GM19193 (cell line): ENCODE data around the gene LCK.

Source experiments
- POLR2A ChIP-seq: IDR thresholded peaks from 4 replicates; pipeline ENCODE4 v1.6.1; 2011; ENCODE audit not compliant: insufficient read depth, insufficient read length; ENCODE audit errors: extremely low read depth

LCK gene

DNA sequence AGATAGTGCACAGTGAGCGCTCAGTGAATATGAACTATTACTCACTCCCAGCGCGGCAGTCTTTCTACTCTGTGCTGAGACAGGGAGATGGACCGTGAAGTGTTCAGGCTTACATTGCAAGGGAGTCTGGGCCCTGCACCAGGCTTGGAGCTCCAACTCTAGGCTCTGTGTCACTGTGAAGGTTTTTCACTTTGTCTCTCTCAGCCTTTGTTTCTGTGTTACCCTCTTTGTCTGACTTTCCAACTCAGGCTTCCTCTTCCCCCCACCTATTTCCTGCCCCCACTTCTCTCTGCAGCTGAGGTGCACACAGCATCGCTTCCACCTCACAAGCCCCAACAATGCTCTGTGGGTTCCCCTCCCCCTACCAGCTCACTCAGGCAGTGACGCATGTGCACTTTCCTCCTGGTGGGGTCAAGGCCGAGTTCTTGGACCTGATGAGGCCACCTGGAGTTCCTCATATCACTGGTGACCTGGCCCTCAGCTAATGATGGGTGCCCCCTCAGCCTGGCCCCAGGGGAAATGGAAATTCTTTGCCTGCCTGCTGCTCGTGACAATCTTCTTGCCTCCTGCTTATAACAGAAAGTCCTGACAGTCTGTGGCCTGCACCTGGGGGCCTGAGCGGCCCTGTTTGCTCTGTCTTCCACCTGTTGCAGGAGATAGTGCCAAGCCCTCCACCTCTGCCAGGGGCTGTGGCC, 1.1 kb upstream of the LCK start:
- TF ChIP-seq POLR2A, result peak; percentile 64

DNA sequence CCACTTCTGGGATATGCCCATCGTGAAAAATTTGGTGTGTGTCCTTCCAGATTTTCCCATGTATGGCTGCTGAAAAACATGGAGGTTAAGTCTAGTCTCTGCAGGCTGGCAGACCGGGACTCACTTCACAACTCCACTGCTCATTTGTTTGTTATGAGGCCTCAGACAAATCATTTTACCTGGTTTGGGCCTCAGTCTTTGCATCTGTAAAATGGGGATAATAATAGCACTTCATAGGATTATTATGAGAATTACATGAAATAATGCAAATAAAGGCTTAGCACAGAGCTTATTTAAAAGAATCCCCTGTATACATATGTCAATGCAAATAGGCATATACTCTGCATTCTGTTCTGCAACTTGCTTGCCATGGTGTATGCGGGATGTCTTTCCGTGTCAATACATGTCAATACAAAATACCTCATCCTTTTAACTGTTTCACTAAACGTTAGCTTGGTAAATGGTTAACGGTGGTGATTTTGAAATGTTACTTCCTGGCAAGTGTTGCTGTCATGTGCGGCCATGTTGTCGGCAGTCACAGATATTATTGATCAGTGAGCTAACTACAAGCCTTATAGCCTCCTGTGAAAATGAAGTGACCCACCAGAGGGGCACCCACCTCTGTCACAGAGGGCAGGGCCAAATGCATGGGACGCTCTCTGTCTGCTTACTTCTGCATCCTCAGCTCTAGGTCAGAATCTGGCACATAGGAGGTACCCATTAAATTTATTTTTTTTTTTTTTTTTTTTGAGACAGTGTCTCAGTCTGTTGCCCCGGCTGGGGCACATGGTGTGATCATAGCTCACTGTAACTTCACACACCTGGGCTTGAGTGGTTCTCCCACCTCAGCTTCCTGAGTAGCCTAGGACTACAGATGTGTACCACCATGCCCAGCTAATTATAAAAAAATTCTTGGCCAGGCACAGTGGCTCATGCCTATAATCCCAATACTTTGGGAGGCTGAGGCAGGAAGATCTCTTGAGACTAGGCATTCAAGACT, 4.3 kb downstream of the LCK start:
- TF ChIP-seq POLR2A, result no peak

DNA sequence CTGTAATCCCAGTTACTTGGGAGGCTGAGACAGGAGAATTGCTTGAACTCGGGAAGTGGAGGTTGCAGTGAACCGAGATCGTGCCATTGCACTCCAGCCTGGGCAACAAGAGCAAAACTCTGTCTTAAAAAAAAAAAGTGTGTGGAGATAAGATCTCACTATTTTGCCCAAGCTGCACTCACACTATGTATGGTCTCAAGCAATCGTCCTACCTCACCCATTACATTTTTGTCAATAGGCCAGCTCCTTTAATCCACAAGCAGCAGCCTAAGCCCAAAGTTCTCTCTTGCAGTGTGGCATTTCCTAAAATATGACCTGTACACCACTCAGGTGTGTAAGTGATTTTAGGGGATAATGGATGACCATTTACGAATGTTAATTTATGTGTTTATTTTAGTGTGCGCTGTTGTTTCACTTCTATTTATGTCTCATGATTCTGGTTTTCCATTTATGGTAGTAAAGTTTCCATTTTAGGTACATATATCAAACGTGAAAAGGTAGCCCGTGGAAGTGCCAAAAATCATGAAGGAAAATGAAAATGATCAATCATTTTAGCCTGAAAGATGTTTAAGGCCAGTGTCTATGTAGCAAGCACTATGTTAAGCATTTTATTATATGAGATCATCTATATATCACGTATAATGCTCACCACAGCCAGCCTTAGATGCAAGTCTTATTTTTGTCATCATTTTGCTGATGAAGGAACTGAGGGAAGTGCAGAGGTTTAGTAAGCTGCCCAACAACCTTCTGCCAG, 5.6 kb downstream of the LCK start:
- no peak for TF ChIP-seq POLR2A

DNA sequence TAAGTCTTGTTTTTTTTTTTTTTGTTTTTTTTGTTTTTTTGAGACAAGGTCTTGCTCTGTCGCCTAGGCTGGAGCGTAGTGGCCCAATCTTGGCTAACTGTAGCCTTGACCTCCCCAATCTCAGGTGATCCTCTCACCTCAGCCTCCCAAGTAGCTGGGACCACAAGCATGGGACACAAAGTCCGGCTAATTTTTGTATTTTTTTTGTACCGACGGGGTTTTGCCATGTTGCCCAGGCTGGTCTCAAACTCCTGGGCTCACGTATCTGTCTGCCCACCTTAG, 6.1 kb downstream of the LCK start:
- no peak for TF ChIP-seq POLR2A

DNA sequence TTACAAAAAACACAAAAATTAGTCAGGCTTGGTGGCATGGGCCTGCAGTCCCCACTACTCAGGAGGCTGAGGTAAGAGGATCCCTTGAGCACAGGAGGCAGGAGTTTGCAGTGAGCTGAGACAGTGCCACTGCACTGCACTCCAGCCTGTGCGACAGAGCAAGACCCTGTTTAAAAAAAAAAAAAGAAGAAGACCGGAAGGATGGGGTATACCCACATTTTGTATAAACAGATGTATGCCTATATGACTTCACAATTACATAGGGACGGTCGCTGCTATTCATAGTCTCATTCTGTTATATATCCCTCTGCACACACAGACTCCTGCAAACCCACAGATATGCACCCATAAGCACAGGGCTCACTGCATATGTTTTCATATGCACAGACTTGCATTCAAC, 12.7 kb downstream of the LCK start:
- no peak for TF ChIP-seq POLR2A

DNA sequence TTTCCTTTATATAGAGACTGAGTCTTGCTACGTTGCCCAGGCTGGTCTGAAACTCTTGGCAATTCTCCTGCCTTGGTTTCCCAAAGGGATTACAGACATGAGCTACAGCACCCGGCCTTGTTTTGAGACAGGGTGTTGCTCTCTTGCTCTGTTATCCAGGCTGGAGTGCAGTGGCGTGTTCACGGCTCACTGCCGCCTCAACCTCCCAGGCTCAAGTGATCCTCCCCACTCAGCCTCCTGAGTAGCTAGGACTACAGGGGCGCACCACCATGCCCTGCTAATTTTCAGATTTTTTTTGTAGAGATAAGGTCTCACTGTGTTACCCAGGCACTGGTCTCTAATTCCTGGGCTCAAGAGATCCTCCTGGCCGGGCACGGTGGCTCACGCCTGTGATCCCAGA, 14.8 kb downstream of the LCK start:
- no peak for TF ChIP-seq POLR2A

DNA sequence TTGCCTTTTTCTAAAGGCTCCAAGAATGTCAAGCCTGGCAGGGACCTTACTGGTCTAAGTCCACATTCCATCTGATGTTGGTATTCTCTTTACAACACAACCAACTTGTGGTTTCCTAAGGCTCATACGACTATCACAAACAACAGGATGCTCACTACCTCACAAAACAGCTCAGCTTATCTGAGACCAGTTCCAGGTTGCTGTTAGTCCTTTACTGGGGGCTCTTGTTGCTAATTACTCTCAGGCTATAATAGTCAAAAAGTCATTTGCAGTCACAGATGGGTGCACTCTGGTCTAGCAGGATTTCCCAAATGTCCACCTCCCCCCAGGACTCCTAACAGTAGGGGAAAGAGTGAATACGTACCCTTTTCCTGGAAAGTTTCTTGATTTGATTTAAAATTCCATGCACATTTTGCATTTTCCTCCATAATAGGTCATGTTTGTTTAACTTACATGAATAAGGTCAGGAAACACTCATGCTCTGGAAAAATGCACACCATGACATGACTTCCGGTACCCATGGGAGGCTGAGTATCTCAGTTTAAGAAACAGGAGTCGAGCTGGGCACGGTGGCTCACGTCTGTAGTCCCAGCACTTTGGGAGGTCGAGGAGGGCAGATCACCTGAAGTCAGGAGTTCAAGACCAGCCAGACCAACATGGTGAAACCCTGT, 16.0 kb downstream of the LCK start:
- no peak for TF ChIP-seq POLR2A

DNA sequence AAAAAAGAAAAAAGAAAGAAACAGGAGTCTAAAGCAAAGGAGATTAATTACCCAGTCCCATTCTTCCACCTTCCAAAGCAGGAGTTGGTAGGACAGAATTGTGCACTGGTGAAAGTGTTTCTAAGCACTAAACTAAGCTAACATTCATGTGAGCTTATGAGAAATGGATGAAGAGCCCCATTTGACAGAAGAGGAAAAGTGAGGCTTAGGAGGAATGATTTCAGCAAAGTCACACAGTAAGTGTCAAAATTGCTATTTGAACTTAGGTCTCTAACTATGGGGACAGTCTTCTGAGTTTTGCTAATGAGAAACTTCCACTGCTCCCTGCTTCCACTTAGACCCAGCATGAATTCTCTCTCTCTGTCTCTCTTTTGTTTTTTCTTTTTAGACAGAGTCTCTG, 18.7 kb downstream of the LCK start:
- no peak for TF ChIP-seq POLR2A

DNA sequence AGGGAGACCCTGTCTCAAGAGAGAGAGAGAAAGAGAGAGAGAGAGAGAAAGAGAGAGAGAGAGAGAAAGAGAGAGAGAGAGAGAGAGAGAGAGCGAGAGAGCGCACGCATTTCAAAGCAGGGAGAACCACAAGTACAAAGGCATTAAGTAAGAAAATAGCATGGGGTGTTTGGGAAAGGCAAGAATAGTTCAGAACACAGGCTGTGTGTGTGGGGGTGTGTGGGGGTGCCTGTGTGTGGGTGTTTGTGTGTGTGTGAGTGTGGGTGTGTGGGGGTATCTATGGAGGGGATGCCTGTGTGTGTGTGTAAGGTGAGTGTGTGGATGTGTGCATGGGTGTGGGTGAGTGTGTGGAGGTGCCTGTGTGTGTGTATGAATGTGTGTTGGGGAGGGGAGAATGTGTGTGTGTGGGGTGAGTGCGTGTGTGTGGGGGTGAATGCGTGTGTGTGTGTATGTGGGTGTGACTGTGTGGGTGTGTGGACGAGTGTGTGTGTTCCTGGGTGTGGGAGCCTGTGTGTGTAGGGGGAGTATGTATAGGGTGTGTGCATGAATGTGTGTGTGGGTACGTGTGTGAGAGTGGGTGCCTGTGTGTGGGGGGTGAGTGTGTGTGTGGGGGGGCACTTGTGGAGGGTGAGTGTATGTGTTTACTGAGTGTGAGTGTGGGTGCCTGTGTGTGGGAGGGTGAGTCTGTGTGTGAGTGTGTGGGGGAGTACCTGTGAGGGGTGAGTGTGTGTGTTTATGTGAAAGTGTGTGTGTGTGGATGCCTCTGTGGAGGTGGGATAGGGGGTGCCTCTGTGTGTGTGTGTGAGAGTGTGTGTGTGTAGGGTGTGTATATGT, 21.7 kb downstream of the LCK start:
- no peak for TF ChIP-seq POLR2A

DNA sequence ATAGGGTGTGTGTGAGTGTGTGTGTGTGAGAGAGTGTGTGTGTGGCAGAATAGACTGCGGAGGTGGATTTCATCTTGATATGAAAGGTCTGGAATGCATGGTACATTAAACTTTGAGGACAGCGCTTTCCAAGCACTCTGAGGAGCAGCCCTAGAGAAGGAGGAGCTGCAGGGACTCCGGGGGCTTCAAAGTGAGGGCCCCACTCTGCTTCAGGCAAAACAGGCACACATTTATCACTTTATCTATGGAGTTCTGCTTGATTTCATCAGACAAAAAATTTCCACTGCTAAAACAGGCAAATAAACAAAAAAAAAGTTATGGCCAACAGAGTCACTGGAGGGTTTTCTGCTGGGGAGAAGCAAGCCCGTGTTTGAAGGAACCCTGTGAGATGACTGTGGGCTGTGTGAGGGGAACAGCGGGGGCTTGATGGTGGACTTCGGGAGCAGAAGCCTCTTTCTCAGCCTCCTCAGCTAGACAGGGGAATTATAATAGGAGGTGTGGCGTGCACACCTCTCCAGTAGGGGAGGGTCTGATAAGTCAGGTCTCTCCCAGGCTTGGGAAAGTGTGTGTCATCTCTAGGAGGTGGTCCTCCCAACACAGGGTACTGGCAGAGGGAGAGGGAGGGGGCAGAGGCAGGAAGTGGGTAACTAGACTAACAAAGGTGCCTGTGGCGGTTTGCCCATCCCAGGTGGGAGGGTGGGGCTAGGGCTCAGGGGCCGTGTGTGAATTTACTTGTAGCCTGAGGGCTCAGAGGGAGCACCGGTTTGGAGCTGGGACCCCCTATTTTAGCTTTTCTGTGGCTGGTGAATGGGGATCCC, 22.5 kb downstream of the LCK start:
- TF ChIP-seq POLR2A, result no peak

DNA sequence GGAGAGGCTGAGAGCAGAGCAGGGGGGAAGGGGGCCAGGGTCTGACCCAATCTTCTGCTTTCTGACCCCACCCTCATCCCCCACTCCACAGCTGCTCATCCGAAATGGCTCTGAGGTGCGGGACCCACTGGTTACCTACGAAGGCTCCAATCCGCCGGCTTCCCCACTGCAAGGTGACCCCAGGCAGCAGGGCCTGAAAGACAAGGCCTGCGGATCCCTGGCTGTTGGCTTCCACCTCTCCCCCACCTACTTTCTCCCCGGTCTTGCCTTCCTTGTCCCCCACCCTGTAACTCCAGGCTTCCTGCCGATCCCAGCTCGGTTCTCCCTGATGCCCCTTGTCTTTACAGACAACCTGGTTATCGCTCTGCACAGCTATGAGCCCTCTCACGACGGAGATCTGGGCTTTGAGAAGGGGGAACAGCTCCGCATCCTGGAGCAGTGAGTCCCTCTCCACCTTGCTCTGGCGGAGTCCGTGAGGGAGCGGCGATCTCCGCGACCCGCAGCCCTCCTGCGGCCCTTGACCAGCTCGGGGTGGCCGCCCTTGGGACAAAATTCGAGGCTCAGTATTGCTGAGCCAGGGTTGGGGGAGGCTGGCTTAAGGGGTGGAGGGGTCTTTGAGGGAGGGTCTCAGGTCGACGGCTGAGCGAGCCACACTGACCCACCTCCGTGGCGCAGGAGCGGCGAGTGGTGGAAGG, 23.7 kb downstream of the LCK start:
- no peak for TF ChIP-seq POLR2A

DNA sequence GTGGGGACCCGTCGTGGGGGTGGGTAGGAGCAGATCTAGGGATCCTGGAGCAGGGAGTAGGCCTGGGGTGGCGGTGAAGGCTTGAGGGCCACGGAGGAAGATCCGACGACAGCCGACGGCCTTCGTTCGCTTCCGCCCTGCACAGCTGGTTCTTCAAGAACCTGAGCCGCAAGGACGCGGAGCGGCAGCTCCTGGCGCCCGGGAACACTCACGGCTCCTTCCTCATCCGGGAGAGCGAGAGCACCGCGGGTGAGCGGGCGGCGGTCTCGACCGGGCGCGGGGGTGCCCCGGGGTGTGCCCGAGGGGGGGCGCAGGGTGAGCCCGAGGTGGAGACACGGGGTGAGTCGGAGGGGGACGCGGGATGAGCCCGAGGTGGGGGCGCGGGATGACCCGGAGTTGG, 24.4 kb downstream of the LCK start:
- TF ChIP-seq POLR2A, result no peak
